Left lung (tissue), 10 donors: ENCODE measurements around the gene SCAPER. TPM values are rescaled to one million over a fixed set of nuclear protein-coding genes. Genes with fewer than 3 reads are reported as not detected.

Experiments used
- ATAC-seq: fragments of 200-7000 bp; cut with Tn5 transposase; one replicate; pipeline ENCODE4 v1.9.1; 2020; ENCODE audit warnings: moderate library complexity
- DNase-seq, 4 donors: peaks; one replicate each; pipeline ENCODE4 v3.0.0-alpha.2; 2013 to 2020
- H3K27ac ChIP-seq, 2 donors: fragments of 200-600 bp; sonication (generic) in 1 of 2; one replicate each; pipeline versions ENCODE4 v1.5.0 to v1.8.0; 2020 to 2021
- H3K27me3 ChIP-seq, 2 donors: fragments of 200-600 bp; sonication (generic) in 1 of 2; one replicate each; pipeline versions ENCODE4 v1.5.0 to v1.8.0; 2020 to 2021
- H3K36me3 ChIP-seq, 2 donors: fragments of 200-600 bp; sonication (generic) in 1 of 2; one replicate each; pipeline versions ENCODE4 v1.5.0 to v1.8.0; 2020 to 2021
- H3K4me1 ChIP-seq, 2 donors: fragments of 200-600 bp; one replicate each; pipeline ENCODE4 v1.8.0; 2021
- H3K4me3 ChIP-seq, 2 donors: fragments of 200-600 bp; sonication (generic) in 1 of 2; one replicate each; pipeline versions ENCODE4 v1.5.0 to v1.8.0; 2020 to 2021; ENCODE audit warnings: mild to moderate bottlenecking in 1 of 2
- H3K9me3 ChIP-seq, 2 donors: fragments of 200-600 bp; sonication (generic) in 1 of 2; one replicate each; pipeline versions ENCODE4 v1.5.0 to v1.8.0; 2020 to 2021
- CTCF ChIP-seq, 2 donors: fragments of 200-600 bp; sonication (generic) in 1 of 2; IDR thresholded peaks; one replicate each; pipeline versions ENCODE4 v1.5.0 to v1.8.0; 2021; ENCODE audit warnings: antibody characterized with exemption in 2 of 2
- intact Hi-C, 2 donors: fragments of 100-400 bp; cut with DNase I; formaldehyde crosslinking; loops; one replicate each; pipeline versions ENCODE4 v1.11.2 to v1.14.2; 2022
- polyA plus RNA-seq, 6 donors: library from polyadenylated mRNA; unstranded; fragments of 120-200 nt; gene quantifications; one replicate each; pipeline ENCODE4 v1.2.1, GENCODE V29; 2013; ENCODE audit not compliant: insufficient read length in 6 of 6
- total RNA-seq, 2 donors: library from RNA; stranded (reverse); fragmentation: NEBNext Ultra II Directional; extraction: Animal tissue kit (Norgen Biotek cat#: 25700); gene quantifications; one replicate each; pipeline ENCODE4 v1.2.1, GENCODE V29; 2021
- donor health status: DM: no; HTN: yes; CAD: no.
- donor health status: DM: no; HTN: no; CAD: no.

SCAPER gene
- total and polyA plus RNA-seq, 8 donors = 18.3 to 30.0 (median 26.6) TPM

DNA sequence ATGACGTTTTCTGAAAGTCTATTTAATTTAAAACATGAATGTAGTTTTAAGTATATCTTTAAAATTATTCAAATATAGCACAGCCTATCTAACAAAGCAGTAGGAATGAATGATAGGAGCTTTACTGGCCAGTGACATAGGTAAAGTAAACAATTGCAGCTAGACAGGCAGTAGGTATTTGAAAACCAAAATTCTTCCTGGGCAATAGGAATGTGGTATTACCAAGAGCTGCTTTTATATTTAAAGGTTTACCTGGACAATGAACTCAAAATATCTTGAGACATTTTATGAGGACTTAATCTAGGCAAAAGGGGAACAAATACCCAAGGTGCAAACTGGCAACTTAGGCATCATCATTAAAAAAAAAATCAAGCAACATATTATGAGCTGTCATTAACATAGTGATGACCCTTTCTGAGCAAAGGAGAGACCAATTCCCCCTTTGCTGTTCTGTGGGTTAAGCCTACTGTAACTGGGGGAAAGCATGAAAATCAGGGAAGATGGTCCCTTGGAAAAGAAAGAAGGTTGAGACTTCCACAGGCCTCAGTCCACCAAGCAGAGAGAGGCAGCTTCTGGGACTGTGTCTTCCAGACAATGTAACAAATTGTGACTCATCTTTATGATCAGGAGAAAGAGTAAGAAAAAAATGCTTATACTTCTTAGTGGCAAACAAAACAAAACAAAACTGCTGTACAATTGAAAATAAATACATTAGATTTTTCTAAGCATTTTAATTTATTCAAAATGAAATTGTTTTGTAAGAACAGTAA, 555.7 kb downstream of the SCAPER start:
- Histone ChIP-seq H3K9me3 (no peaks in the 10 kb centered on the region), H3K36me3 (no peaks in the 10 kb centered on the region), H3K27me3 (peaks cover 40 to 48% of the 10 kb centered on the region in 2 donors), H3K27ac (no peak overlapping the region), H3K4me3 (no peak overlapping the region), H3K4me1 (peaks cover 12 to 19% of the 10 kb centered on the region in 2 donors)
- TF ChIP-seq CTCF (IDR thresholded peaks at IDR 0.05) = no peak
- DNase-seq (no peak), ATAC-seq (no peak)
- intact Hi-C loops = no loop called here

DNA sequence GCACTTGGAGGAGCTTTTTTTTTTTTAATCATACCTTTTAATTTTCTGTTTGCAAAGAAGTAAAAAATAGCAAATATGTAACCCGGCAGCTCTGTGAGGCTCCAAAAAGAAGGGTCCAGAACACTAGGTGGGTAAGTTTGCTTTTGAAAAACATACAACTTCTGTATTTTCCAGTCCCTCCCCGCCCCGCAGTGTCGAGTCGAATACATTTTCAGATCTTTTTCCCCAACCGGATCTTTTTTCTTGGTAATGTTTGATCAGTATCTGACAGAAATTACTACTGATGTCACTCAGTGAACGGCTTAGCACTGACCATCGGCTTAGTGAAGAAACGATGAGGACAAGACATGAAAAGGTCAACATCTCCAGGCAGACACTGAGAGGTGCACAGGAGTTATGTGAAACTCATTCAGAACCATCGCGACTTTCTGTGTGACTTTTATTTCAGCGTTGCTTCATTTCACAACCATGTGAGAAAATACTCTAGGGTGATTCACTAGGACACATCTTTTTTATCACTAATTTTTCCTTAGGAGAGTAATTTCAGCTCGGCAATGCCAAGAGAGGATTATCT, 557.6 kb downstream of the SCAPER start:
- H3K9me3 ChIP-seq = no peaks in the 10 kb centered on the region
- H3K4me3 ChIP-seq = no peak overlapping the region
- no peak for TF ChIP-seq CTCF (IDR thresholded peaks at IDR 0.05)
- no peaks in the 10 kb centered on the region for H3K36me3 ChIP-seq
- ATAC-seq (no peak), DNase-seq (no peak)
- peaks cover 59 to 67% of the 10 kb centered on the region in 2 donors for H3K27me3 ChIP-seq
- intact Hi-C loops = no loop called here
- H3K4me1 ChIP-seq = peaks cover 12 to 31% of the 10 kb centered on the region in 2 donors
- H3K27ac ChIP-seq = no peak overlapping the region

- TF ChIP-seq CTCF (IDR thresholded peaks at IDR 0.05) = no peak
- no peak overlapping the region for H3K27ac ChIP-seq
- H3K36me3 ChIP-seq = no peaks in the 10 kb centered on the region
- DNase-seq (peak in 1 of 4 donors; percentile 79), ATAC-seq (peak; percentile 45)
- no peaks in the 10 kb centered on the region for H3K9me3 ChIP-seq
- peak overlapping the region; percentile 31 to 32 for H3K4me3 ChIP-seq
- peaks cover 66 to 74% of the 10 kb centered on the region in 2 donors for H3K27me3 ChIP-seq
- peaks cover 15 to 38% of the 10 kb centered on the region in 2 donors for H3K4me1 ChIP-seq
- intact Hi-C loops = no loop called here
These were observed 558.3 kb downstream of the SCAPER start for GRCh38 chr15:76346669-76347481.

GRCh38 chr15:76345880-76346668, 559.1 kb downstream of the SCAPER start:
- no peak for TF ChIP-seq CTCF (IDR thresholded peaks at IDR 0.05)
- Histone ChIP-seq H3K36me3 (no peaks in the 10 kb centered on the region), H3K9me3 (no peaks in the 10 kb centered on the region), H3K4me1 (peaks cover 17 to 46% of the 10 kb centered on the region in 2 donors), H3K4me3 (peak overlapping the region; percentile 31 to 32), H3K27me3 (peaks cover 74 to 82% of the 10 kb centered on the region in 2 donors), H3K27ac (no peak overlapping the region)
- ATAC-seq (peak; percentile 56), DNase-seq (peak in 1 of 4 donors; percentile 79)
- intact Hi-C loops = no loop called here
